GM12878 (cell line): Measurements from ENCODE around the gene CACYBP. TPM values are rescaled to one million over a fixed set of nuclear protein-coding genes. Genes with fewer than 3 reads are reported as not detected.

Experiments
- ATAC-seq: fragments of 200-7000 bp; cut with Tn5 transposase; 3 replicates; pipeline ENCODE4 v1.9.1; 2020; ENCODE audit warnings: mild to moderate bottlenecking, moderate library complexity
- BruUV-seq: library from RNA; stranded (reverse); fragments of 400-500 nt; replicated peaks from 2 replicates; lab custom pipeline; 2021; lab: Mats Ljungman, UMichigan
- CTCF ChIA-PET: fragments of 300-600 bp; sonication (Branson Sonifier 250); formaldehyde crosslinking; extraction: SDS; loops from one replicate; lab custom pipeline; 2021; ENCODE audit warnings: inconsistent platforms; lab: Yijun Ruan, JAX
- POLR2A ChIA-PET: fragments of 350-600 bp; formaldehyde crosslinking; extraction: SDS; loops from one replicate; lab custom pipeline; 2021; ENCODE audit warnings: inconsistent platforms; lab: Charles Lee
- RAD21 ChIA-PET: fragments of 300-600 bp; sonication (Branson Sonifier 250); formaldehyde crosslinking; loops from one replicate; lab custom pipeline; 2023; ENCODE audit warnings: antibody characterized with exemption; ENCODE audit not compliant: unreplicated experiment; lab: Charles Lee
- SMC1A ChIA-PET: fragments of 300-600 bp; sonication (Branson Sonifier 250); formaldehyde crosslinking; loops from one replicate; lab custom pipeline; 2023; ENCODE audit not compliant: unreplicated experiment, uncharacterized antibody; lab: Charles Lee
- DNase-seq: peaks from one replicate; pipeline ENCODE4 v3.0.0-alpha.2; 2011; ENCODE audit warnings: low read depth, low spot score
- FAIRE-seq: peaks from 3 replicates; lab custom pipeline; 2011; peaks lifted over from hg19 to GRCh38; lab: Jason Lieb, UNC
- H2AFZ ChIP-seq: 2 replicates; pipeline ENCODE4 v1.6.0; 2011; ENCODE audit warnings: low read depth, low read length, control low read depth; ENCODE audit not compliant: control insufficient read depth
- H3K27ac ChIP-seq: 2 replicates; pipeline ENCODE4 v1.5.1; 2011; ENCODE audit warnings: control low read depth; ENCODE audit not compliant: control insufficient read depth, insufficient read depth
- H3K27me3 ChIP-seq, 2 experiments: replicated peaks in 1 of 2; 2 replicates each; pipeline versions ENCODE4 v1.6.0 to v1.6.1; 2011; ENCODE audit warnings: low read length in 1 of 2; ENCODE audit not compliant: control insufficient read depth in 2 of 2, insufficient read depth in 2 of 2
- H3K36me3 ChIP-seq, 2 experiments: 2 replicates each; pipeline ENCODE4 v1.5.1; 2011; ENCODE audit warnings: low read length in 1 of 2; ENCODE audit not compliant: control insufficient read depth in 2 of 2, insufficient read depth in 2 of 2
- H3K4me1 ChIP-seq: 2 replicates; pipeline ENCODE4 v1.6.1; 2011; ENCODE audit warnings: mild to moderate bottlenecking, low read length, moderate library complexity, mixed read lengths; ENCODE audit not compliant: control insufficient read depth, insufficient read depth
- H3K4me2 ChIP-seq: 2 replicates; pipeline ENCODE4 v1.6.0; 2011; ENCODE audit warnings: control low read depth; ENCODE audit not compliant: control insufficient read depth, insufficient read depth
- H3K4me3 ChIP-seq: fragments of 200-600 bp; sonication (generic); 2 replicates; pipeline ENCODE4 v1.5.1; 2016
- H3K79me2 ChIP-seq: 2 replicates; pipeline ENCODE4 v1.6.0; 2011; ENCODE audit warnings: low read length; ENCODE audit not compliant: control insufficient read depth, insufficient read depth
- H3K9ac ChIP-seq: 2 replicates; pipeline ENCODE4 v1.8.0; 2011; ENCODE audit warnings: low read length, control low read depth, mixed read lengths; ENCODE audit not compliant: control insufficient read depth, insufficient read depth
- H3K9me3 ChIP-seq: replicated peaks from 3 replicates; pipeline ENCODE4 v1.5.1; 2011; ENCODE audit warnings: mild to moderate bottlenecking, low read length; ENCODE audit not compliant: control insufficient read depth, insufficient read depth
- H4K20me1 ChIP-seq: 2 replicates; pipeline ENCODE4 v1.6.0; 2011; ENCODE audit not compliant: control insufficient read depth, insufficient read depth
- ASH2L ChIP-seq: fragments of 300-600, 200-600 bp; sonication (generic); IDR thresholded peaks from 2 replicates; pipeline ENCODE4 v1.6.1; 2017; ENCODE audit warnings: low read depth, mild to moderate bottlenecking, borderline replicate concordance
- CBFB ChIP-seq: IDR thresholded peaks from 2 replicates; pipeline ENCODE4 v1.6.1; 2016; ENCODE audit warnings: antibody characterized with exemption, low read depth
- EED ChIP-seq: sonication (generic); IDR thresholded peaks from 2 replicates; pipeline ENCODE4 v1.6.1; 2016; ENCODE audit warnings: antibody characterized with exemption, low read depth
- IKZF1 ChIP-seq: fragments of 450-650 bp; conservative IDR thresholded peaks from 2 replicates; pipeline ENCODE4 v1.6.1; 2017; ENCODE audit warnings: antibody characterized with exemption, mild to moderate bottlenecking
- IKZF2 ChIP-seq, 2 experiments: fragments of 450-650 bp; IDR thresholded peaks; 2 replicates each; pipeline ENCODE4 v1.6.1; 2017; ENCODE audit warnings: mild to moderate bottlenecking in 2 of 2, moderate library complexity in 2 of 2
- MEF2B ChIP-seq: fragments of 450-650 bp; IDR thresholded peaks from 2 replicates; pipeline ENCODE4 v1.6.1; 2018; ENCODE audit warnings: mild to moderate bottlenecking, moderate library complexity; ENCODE audit not compliant: partially characterized antibody, poor library complexity, severe bottlenecking
- POLR2A ChIP-seq: IDR thresholded peaks from 2 replicates; pipeline ENCODE4 v1.6.1; 2011; ENCODE audit warnings: low read depth, mild to moderate bottlenecking, low read length
- POLR2AphosphoS2 ChIP-seq: IDR thresholded peaks from 2 replicates; pipeline ENCODE4 v1.6.1; 2011; ENCODE audit warnings: low read depth, mild to moderate bottlenecking, low read length, improper control_type of control experiment, moderate library complexity
- SPI1 ChIP-seq: IDR thresholded peaks from 2 replicates; pipeline ENCODE4 v1.6.1; 2011; ENCODE audit warnings: low read depth, mild to moderate bottlenecking, low read length, moderate library complexity, borderline replicate concordance; ENCODE audit not compliant: insufficient read depth
- WGBS: methylation state at CpG from one replicate; pipeline ENCODE4 v1.1.6; 2016; ENCODE audit warnings: low lambda C conversion rate; ENCODE audit not compliant: insufficient replicate concordance, insufficient coverage; ENCODE audit errors: missing lambda C conversion rate; 5-methylcytosine and 5-hydroxymethylcytosine counted together
- in situ Hi-C: fragments of 300-500 bp; cut with MboI; formaldehyde crosslinking; loops from 9 replicates; pipeline ENCODE4 v1.14.3; 2018; ENCODE audit warnings: mixed read lengths
- intact Hi-C: fragments of 100-400 bp; cut with micrococcal nuclease; formaldehyde crosslinking; loops from one replicate; pipeline ENCODE4 v1.14.2; 2022; ENCODE audit not compliant: unreplicated experiment
- polyA plus RNA-seq, 11 experiments: library from polyadenylated mRNA; depleted of rRNA in 4 of 11; unstranded in 6 of 11; stranded (reverse) in 5 of 11; fragments of >200 nt; fragmentation: Nextera tagmentation in 4 of 11; fragmentation: Illumina TruSeq in 1 of 11; extraction: Ambion mirVana in 4 of 11; extraction: Trizol in 1 of 11; gene quantifications; 1 replicate in 1 of 11; 2 replicates in 10 of 11; pipeline versions ENCODE4 v1.2.1 to v1.2.3, GENCODE V29; 2011 to 2016; ENCODE audit warnings: inconsistent platforms in 2 of 11, missing spikeins in 2 of 11, low read depth in 1 of 11
- total RNA-seq, 4 experiments: library from RNA; depleted of rRNA in 3 of 4; stranded (reverse); fragments of >200 nt in 3 of 4; fragmentation: Illumina TruSeq in 1 of 4; extraction: Trizol in 1 of 4; gene quantifications; 2 replicates each; pipeline versions ENCODE4 v1.2.1 to v1.2.3, GENCODE V29; 2013 to 2021
- TF ChIP-seq, protein P1 (sequence below): fragments of 450-650 bp; IDR thresholded peaks from 2 replicates; pipeline ENCODE4 v1.6.1; 2014; ENCODE audit warnings: mild to moderate bottlenecking
- TF ChIP-seq, protein P2 (sequence below): IDR thresholded peaks from 2 replicates; pipeline ENCODE4 v1.6.1; 2011; ENCODE audit warnings: low read depth, mild to moderate bottlenecking, low read length, moderate library complexity, borderline replicate concordance; ENCODE audit errors: extremely low read depth
- TF ChIP-seq, protein P3 (sequence below): IDR thresholded peaks from 2 replicates; pipeline ENCODE4 v1.6.1; 2011; ENCODE audit warnings: mild to moderate bottlenecking, low read depth, low read length, moderate library complexity; ENCODE audit not compliant: insufficient replicate concordance
- TF ChIP-seq, protein P4 (sequence below): fragments of 450-650 bp; IDR thresholded peaks from 2 replicates; pipeline ENCODE4 v1.6.1; 2017; ENCODE audit warnings: low read depth, mild to moderate bottlenecking, moderate library complexity
- TF ChIP-seq, protein P5 (sequence below): fragments of 450-650 bp; formaldehyde crosslinking; IDR thresholded peaks from 2 replicates; pipeline ENCODE4 v1.5.0; 2022; ENCODE audit warnings: mild to moderate bottlenecking, missing genetic modification characterization

CACYBP gene
- total and polyA plus RNA-seq, 10 of the 15 experiments (the other 5 are each of a cell fraction or from before 2014, with no cell fraction given) = 77.7 to 488 (median 218) TPM

DNA sequence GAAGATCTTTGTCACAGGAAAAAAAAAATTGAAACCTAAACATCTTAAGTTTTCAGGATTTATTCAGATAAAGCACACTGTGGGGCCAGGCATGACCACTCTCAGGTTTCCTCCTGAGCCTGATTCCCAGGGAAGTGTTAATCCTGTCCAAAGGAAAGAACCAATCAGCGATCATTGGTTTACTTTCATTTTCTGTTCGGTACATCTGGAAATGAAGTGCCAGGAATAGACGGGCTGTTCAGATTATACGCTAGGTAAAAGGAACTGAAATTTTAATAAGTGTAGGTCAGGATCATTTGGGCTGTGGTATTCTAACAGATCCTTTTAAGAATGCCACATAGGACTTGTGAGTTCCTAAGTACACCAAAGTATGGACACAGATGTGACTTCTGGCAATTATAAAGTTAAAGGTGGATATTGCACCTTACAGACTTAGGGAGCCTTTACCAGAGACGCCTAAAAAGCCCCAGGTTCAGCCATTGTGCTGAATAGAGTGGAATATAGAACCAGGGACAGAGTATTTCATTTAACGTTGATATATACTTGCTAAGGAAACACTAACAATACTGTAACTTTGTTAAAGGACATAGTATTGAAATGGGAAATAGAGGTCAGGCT lies 9.3 kb upstream of the CACYBP start:
- in situ Hi-C loops = loop anchor here (10.0 kb wide), 1 partner anchor 726 kb away; no protein-coding TSS in a partner anchor
- ChIA-PET POLR2A (interaction anchor here (1.8 kb wide), 1 partner anchor 10 kb away, joined by 6 read pairs; no protein-coding TSS in a partner anchor), RAD21 (interaction anchor here (0.9 to 1.9 kb wide), 8 partner anchors 8 to 191 kb away, joined by 4 to 12 read pairs (median 6); partner anchors contain the start of gene MRPS14), SMC1A (interaction anchor here (1.0 to 2.4 kb wide), 15 partner anchors 9 to 199 kb away, joined by 3 to 24 read pairs (median 6); partner anchors contain the start of gene CACYBP), CTCF (interaction anchor here (1.0 to 2.4 kb wide), 7 partner anchors 8 to 221 kb away, joined by 3 to 21 read pairs (median 5); no protein-coding TSS in a partner anchor)
- intact Hi-C loops = loop anchor here (10.0 kb wide), 2 partner anchors 726 to 1166 kb away; partner anchors contain the start of genes CENPL and DARS2
- ATAC-seq = peak; percentile 75
- H3K4me2 ChIP-seq = peak overlapping the region; percentile 70
- H3K4me1 ChIP-seq = peaks cover 17% of the 10 kb centered on the region
- no peak for DNase-seq
- 8% methylated on average over 6 of the region's 6 CpGs for WGBS
- peaks cover 0 to 3% of the 10 kb centered on the region in 2 experiments; a peak in 3 of 4 replicates for H3K36me3 ChIP-seq
- H4K20me1 ChIP-seq = no peaks in the 10 kb centered on the region
- no peaks in the 10 kb centered on the region for H3K27me3 ChIP-seq
- H3K79me2 ChIP-seq = no peaks in the 10 kb centered on the region
- H3K4me3 ChIP-seq = peak overlapping the region; percentile 50
- peak overlapping the region; percentile 25 for H2AFZ ChIP-seq
- H3K9me3 ChIP-seq = no peaks in the 10 kb centered on the region
- H3K9ac ChIP-seq = peak overlapping the region; percentile 48; the same call in 1 of the 2 replicates
- peak overlapping the region; percentile 73 for H3K27ac ChIP-seq
- peak; percentile 52 for FAIRE-seq
- BruUV-seq = TSS peak; percentile 30
- TF ChIP-seq, protein P1, sequence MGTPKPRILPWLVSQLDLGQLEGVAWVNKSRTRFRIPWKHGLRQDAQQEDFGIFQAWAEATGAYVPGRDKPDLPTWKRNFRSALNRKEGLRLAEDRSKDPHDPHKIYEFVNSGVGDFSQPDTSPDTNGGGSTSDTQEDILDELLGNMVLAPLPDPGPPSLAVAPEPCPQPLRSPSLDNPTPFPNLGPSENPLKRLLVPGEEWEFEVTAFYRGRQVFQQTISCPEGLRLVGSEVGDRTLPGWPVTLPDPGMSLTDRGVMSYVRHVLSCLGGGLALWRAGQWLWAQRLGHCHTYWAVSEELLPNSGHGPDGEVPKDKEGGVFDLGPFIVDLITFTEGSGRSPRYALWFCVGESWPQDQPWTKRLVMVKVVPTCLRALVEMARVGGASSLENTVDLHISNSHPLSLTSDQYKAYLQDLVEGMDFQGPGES = no peak
- TF ChIP-seq, protein P2, sequence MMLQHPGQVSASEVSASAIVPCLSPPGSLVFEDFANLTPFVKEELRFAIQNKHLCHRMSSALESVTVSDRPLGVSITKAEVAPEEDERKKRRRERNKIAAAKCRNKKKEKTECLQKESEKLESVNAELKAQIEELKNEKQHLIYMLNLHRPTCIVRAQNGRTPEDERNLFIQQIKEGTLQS = no peak
- TF ChIP-seq SPI1 (peak; percentile 55), IKZF2 (IDR thresholded peaks at IDR 0.05) (peak; percentile 58 to 63; a peak in 3 of 4 replicates), CBFB (no peak), POLR2A (no peak), IKZF1 (peak; percentile 43; the same call in 1 of the 2 replicates), MEF2B (peak; percentile 11), ASH2L (peak; percentile 86; the same call in 1 of the 2 replicates), POLR2AphosphoS2 (no peak), EED (peak; percentile 50; the same call in 1 of the 2 replicates)
- TF ChIP-seq, protein P3, sequence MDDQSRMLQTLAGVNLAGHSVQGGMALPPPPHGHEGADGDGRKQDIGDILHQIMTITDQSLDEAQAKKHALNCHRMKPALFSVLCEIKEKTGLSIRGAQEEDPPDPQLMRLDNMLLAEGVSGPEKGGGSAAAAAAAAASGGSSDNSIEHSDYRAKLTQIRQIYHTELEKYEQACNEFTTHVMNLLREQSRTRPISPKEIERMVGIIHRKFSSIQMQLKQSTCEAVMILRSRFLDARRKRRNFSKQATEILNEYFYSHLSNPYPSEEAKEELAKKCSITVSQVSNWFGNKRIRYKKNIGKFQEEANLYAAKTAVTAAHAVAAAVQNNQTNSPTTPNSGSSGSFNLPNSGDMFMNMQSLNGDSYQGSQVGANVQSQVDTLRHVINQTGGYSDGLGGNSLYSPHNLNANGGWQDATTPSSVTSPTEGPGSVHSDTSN = no peak
- TF ChIP-seq, protein P4, sequence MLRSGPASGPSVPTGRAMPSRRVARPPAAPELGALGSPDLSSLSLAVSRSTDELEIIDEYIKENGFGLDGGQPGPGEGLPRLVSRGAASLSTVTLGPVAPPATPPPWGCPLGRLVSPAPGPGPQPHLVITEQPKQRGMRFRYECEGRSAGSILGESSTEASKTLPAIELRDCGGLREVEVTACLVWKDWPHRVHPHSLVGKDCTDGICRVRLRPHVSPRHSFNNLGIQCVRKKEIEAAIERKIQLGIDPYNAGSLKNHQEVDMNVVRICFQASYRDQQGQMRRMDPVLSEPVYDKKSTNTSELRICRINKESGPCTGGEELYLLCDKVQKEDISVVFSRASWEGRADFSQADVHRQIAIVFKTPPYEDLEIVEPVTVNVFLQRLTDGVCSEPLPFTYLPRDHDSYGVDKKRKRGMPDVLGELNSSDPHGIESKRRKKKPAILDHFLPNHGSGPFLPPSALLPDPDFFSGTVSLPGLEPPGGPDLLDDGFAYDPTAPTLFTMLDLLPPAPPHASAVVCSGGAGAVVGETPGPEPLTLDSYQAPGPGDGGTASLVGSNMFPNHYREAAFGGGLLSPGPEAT = peak; percentile 58; the same call in 1 of the 2 replicates
- TF ChIP-seq, protein P5, sequence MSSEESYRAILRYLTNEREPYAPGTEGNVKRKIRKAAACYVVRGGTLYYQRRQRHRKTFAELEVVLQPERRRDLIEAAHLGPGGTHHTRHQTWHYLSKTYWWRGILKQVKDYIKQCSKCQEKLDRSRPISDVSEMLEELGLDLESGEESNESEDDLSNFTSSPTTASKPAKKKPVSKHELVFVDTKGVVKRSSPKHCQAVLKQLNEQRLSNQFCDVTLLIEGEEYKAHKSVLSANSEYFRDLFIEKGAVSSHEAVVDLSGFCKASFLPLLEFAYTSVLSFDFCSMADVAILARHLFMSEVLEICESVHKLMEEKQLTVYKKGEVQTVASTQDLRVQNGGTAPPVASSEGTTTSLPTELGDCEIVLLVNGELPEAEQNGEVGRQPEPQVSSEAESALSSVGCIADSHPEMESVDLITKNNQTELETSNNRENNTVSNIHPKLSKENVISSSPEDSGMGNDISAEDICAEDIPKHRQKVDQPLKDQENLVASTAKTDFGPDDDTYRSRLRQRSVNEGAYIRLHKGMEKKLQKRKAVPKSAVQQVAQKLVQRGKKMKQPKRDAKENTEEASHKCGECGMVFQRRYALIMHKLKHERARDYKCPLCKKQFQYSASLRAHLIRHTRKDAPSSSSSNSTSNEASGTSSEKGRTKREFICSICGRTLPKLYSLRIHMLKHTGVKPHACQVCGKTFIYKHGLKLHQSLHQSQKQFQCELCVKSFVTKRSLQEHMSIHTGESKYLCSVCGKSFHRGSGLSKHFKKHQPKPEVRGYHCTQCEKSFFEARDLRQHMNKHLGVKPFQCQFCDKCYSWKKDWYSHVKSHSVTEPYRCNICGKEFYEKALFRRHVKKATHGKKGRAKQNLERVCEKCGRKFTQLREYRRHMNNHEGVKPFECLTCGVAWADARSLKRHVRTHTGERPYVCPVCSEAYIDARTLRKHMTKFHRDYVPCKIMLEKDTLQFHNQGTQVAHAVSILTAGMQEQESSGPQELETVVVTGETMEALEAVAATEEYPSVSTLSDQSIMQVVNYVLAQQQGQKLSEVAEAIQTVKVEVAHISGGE (CRISPR knock-in tag) = no peak
